IMR-90 (cell line): Measurements from ENCODE around the gene CPXM2. TPM values are rescaled to one million over a fixed set of nuclear protein-coding genes. Genes with fewer than 3 reads are reported as not detected.

Source experiments
- ATAC-seq: fragments of 200-7000 bp; cut with Tn5 transposase; 2 replicates; pipeline ENCODE4 v1.9.1; 2020; ENCODE audit warnings: low read depth, mild to moderate bottlenecking, moderate library complexity
- BruUV-seq: library from RNA; stranded (reverse); fragments of 400-500 nt; replicated peaks from 2 replicates; lab custom pipeline; 2021; lab: Mats Ljungman, UMichigan
- CTCF ChIA-PET: fragments of 300-600 bp; formaldehyde crosslinking; extraction: SDS; loops from one replicate; lab custom pipeline; 2021; ENCODE audit warnings: antibody characterized with exemption; lab: Yijun Ruan, JAX
- POLR2A ChIA-PET: fragments of 300-600 bp; sonication (Branson Sonifier 250); formaldehyde crosslinking; loops from one replicate; lab custom pipeline; 2022; ENCODE audit warnings: antibody characterized with exemption; ENCODE audit not compliant: unreplicated experiment; lab: Charles Lee
- DNase-seq: peaks from one replicate; pipeline ENCODE4 v3.0.0; 2013
- H2AFZ ChIP-seq: replicated peaks from 2 replicates; pipeline ENCODE3; 2013; ENCODE audit warnings: low read length, mild to moderate bottlenecking; ENCODE audit not compliant: poor library complexity
- H2AK5ac ChIP-seq: 2 replicates; pipeline ENCODE4 v1.6.1; 2013; ENCODE audit warnings: low read depth, low read length, inconsistent platforms
- H2AK9ac ChIP-seq: replicated peaks from 2 replicates; pipeline ENCODE3; 2013; ENCODE audit warnings: mild to moderate bottlenecking, low read depth, low read length, moderate library complexity; ENCODE audit not compliant: poor library complexity
- H2BK120ac ChIP-seq: 2 replicates; pipeline ENCODE4 v1.6.1; 2013; ENCODE audit warnings: low read depth, low read length, inconsistent platforms
- H2BK15ac ChIP-seq: 3 replicates; pipeline ENCODE4 v1.6.1; 2013; ENCODE audit warnings: low read depth, low read length, inconsistent platforms
- H2BK20ac ChIP-seq: 2 replicates; pipeline ENCODE4 v1.6.1; 2013; ENCODE audit warnings: low read depth, mild to moderate bottlenecking, inconsistent platforms, low read length, moderate library complexity
- H2BK5ac ChIP-seq: 2 replicates; pipeline ENCODE4 v1.6.1; 2013; ENCODE audit warnings: mild to moderate bottlenecking, low read depth, low read length, inconsistent platforms; ENCODE audit not compliant: poor library complexity, severe bottlenecking
- H3K14ac ChIP-seq: replicated peaks from 2 replicates; pipeline ENCODE4 v1.6.1; 2013; ENCODE audit warnings: low read depth, low read length, inconsistent platforms
- H3K18ac ChIP-seq: 2 replicates; pipeline ENCODE4 v1.6.1; 2013; ENCODE audit warnings: low read depth, low read length, control low read depth
- H3K23ac ChIP-seq: 2 replicates; pipeline ENCODE4 v1.6.1; 2013; ENCODE audit warnings: low read depth, low read length, inconsistent platforms
- H3K27ac ChIP-seq: 2 replicates; pipeline ENCODE4 v1.5.1; 2013; ENCODE audit warnings: mild to moderate bottlenecking, control low read depth, low read length; ENCODE audit not compliant: insufficient read depth
- H3K27me3 ChIP-seq: 2 replicates; pipeline ENCODE4 v1.6.1; 2013; ENCODE audit warnings: low read length; ENCODE audit not compliant: control insufficient read depth, insufficient read depth
- H3K36me3 ChIP-seq: 2 replicates; pipeline ENCODE4 v1.6.1; 2013; ENCODE audit warnings: low read length, mixed read lengths; ENCODE audit not compliant: control insufficient read depth, insufficient read depth
- H3K4ac ChIP-seq: 2 replicates; pipeline ENCODE4 v1.6.1; 2013; ENCODE audit warnings: low read depth, low read length, inconsistent platforms
- H3K4me1 ChIP-seq: 2 replicates; pipeline ENCODE4 v1.6.1; 2013; ENCODE audit warnings: low read length, mixed read lengths; ENCODE audit not compliant: control insufficient read depth, insufficient read depth
- H3K4me2 ChIP-seq: 2 replicates; pipeline ENCODE4 v1.6.1; 2013; ENCODE audit warnings: low read depth, mild to moderate bottlenecking, control low read depth, low read length, moderate library complexity
- H3K4me3 ChIP-seq: 2 replicates; pipeline ENCODE4 v1.5.1; 2013; ENCODE audit warnings: low read depth, mild to moderate bottlenecking, control low read depth, low read length, moderate library complexity; ENCODE audit not compliant: insufficient read depth
- H3K56ac ChIP-seq: 2 replicates; pipeline ENCODE4 v1.6.1; 2013; ENCODE audit warnings: low read length, inconsistent platforms; ENCODE audit not compliant: insufficient read depth; ENCODE audit errors: extremely low read depth
- H3K79me1 ChIP-seq, 2 experiments: 2 replicates each; pipeline ENCODE4 v1.6.1; 2013; ENCODE audit warnings: low read length in 2 of 2, inconsistent platforms in 1 of 2, low read depth in 1 of 2
- H3K9ac ChIP-seq: 2 replicates; pipeline ENCODE4 v1.6.1; 2013; ENCODE audit warnings: low read depth, low read length, control low read depth
- H3K9me1 ChIP-seq: 2 replicates; pipeline ENCODE4 v1.6.1; 2013; ENCODE audit warnings: low read length, inconsistent platforms; ENCODE audit not compliant: insufficient read depth
- H3K9me3 ChIP-seq: 2 replicates; pipeline ENCODE4 v1.6.1; 2013; ENCODE audit warnings: low read length; ENCODE audit not compliant: control insufficient read depth, insufficient read depth
- H4K20me1 ChIP-seq: 2 replicates; pipeline ENCODE4 v1.6.1; 2013; ENCODE audit warnings: low read length, inconsistent platforms; ENCODE audit not compliant: insufficient read depth
- H4K5ac ChIP-seq: 2 replicates; pipeline ENCODE4 v1.6.1; 2013; ENCODE audit warnings: mild to moderate bottlenecking, low read depth, low read length, control low read depth
- H4K8ac ChIP-seq, 2 experiments: 2 replicates each; pipeline ENCODE4 v1.6.1; 2013; ENCODE audit warnings: low read depth in 2 of 2, low read length in 2 of 2, control low read depth in 1 of 2, inconsistent platforms in 1 of 2
- H4K91ac ChIP-seq: 2 replicates; pipeline ENCODE4 v1.6.1; 2013; ENCODE audit warnings: low read depth, low read length, inconsistent platforms; ENCODE audit not compliant: insufficient read depth
- BHLHE40 ChIP-seq: fragments of 150-350 bp; IDR thresholded peaks from 2 replicates; pipeline ENCODE4 v1.6.1; 2016; ENCODE audit warnings: mild to moderate bottlenecking, low read depth, low read length
- MAFK ChIP-seq: IDR thresholded peaks from 2 replicates; pipeline ENCODE4 v1.6.1; 2012; ENCODE audit warnings: low read depth, low read length, improper control_type of control experiment
- MAZ ChIP-seq: IDR thresholded peaks from 2 replicates; pipeline ENCODE4 v1.6.1; 2012; ENCODE audit warnings: low read depth, mild to moderate bottlenecking, low read length, improper control_type of control experiment, moderate library complexity, borderline replicate concordance
- MXI1 ChIP-seq: IDR thresholded peaks from 2 replicates; pipeline ENCODE4 v1.6.1; 2012; ENCODE audit warnings: low read depth, mild to moderate bottlenecking, low read length, moderate library complexity, borderline replicate concordance
- NFE2L2 ChIP-seq: fragments of 150-350 bp; IDR thresholded peaks from 2 replicates; pipeline ENCODE4 v1.6.1; 2016; ENCODE audit warnings: low read depth, mild to moderate bottlenecking, low read length
- RCOR1 ChIP-seq: IDR thresholded peaks from 2 replicates; pipeline ENCODE4 v1.6.1; 2012; ENCODE audit warnings: mild to moderate bottlenecking, low read length, improper control_type of control experiment; ENCODE audit not compliant: insufficient replicate concordance
- RFX5 ChIP-seq: IDR thresholded peaks from 2 replicates; pipeline ENCODE4 v1.8.0; 2012; ENCODE audit warnings: low read depth, mild to moderate bottlenecking, low read length, moderate library complexity
- WGBS, 2 experiments: methylation state at CpG; one replicate each; pipeline versions ENCODE4 v1.1.5 to v1.1.7; 2013; ENCODE audit warnings: missing lambda C conversion rate in 2 of 2; ENCODE audit not compliant: insufficient read length in 1 of 2; ENCODE audit errors: extremely low coverage in 2 of 2; 5-methylcytosine and 5-hydroxymethylcytosine counted together
- dilution Hi-C: fragments of 300-500 bp; cut with HindIII; formaldehyde crosslinking; loops from one replicate; pipeline ENCODE4 v1.14.3; 2018; ENCODE audit warnings: low sequenced_read_pairs; ENCODE audit not compliant: unreplicated experiment
- in situ Hi-C: fragments of 300-500 bp; cut with MboI; formaldehyde crosslinking; loops from 3 replicates; pipeline ENCODE4 v1.14.3; 2019; ENCODE audit warnings: low sequenced_read_pairs, inconsistent platforms, mixed read lengths
- intact Hi-C: fragments of 100-400 bp; cut with micrococcal nuclease; formaldehyde crosslinking; loops from 2 replicates; pipeline ENCODE4 v1.10.0; 2022
- polyA plus RNA-seq, 3 experiments: library from polyadenylated mRNA; depleted of rRNA; stranded (reverse); fragments of >200 nt; gene quantifications; 2 replicates each; pipeline ENCODE4 v1.2.3, GENCODE V29; 2012; ENCODE audit warnings: low replicate concordance in 1 of 3
- total RNA-seq: library from RNA; depleted of rRNA; stranded (reverse); fragments of >200 nt; gene quantifications from 2 replicates; pipeline ENCODE4 v1.2.3, GENCODE V29; 2012
- TF ChIP-seq, protein P1 (sequence below): fragments of 150-350 bp; IDR thresholded peaks from 2 replicates; pipeline ENCODE4 v1.6.1; 2016; ENCODE audit warnings: low read depth, mild to moderate bottlenecking, low read length, moderate library complexity, borderline replicate concordance
- TF ChIP-seq, protein P2 (sequence below): conservative IDR thresholded peaks from 2 replicates; pipeline ENCODE4 v1.5.1; 2012; ENCODE audit warnings: mild to moderate bottlenecking, low read depth, low read length, improper control_type of control experiment

The CPXM2 gene
- total and polyA plus RNA-seq, 2 of the 4 experiments (the other 2 are of a cell fraction) = not detected

DNA sequence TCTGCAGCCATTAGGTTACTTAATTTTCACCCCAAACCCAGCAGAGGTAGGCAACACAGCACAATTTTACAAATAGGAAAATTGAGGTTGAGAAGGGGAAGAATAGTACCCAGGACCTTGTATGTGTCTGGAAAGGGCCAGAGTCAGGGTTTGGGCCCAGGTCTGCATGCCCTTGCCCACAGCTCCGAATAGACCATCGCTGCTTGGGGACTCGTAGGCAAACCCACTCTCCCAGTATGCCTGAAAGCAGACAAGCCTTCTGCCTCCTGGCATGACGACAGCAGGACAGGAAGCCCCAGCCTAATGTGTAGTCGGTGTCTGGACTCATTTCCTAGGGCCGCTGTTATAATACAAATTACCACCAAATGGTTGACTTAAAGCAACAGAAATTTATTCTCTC, 133.8 kb downstream of the CPXM2 start:
- no peak overlapping the region for H4K91ac ChIP-seq
- CTCF ChIA-PET = interaction anchor here (0.6 kb wide), 1 partner anchor 12 kb away, joined by 3 read pairs; no protein-coding TSS in a partner anchor

More for the DNA sequence above, 133.8 kb downstream of the CPXM2 start:
- H2AK5ac ChIP-seq = no peak overlapping the region
- ATAC-seq (no peak), DNase-seq (no peak)
- intact Hi-C loops = no loop called here
- no peak overlapping the region for H3K14ac ChIP-seq
- no peak overlapping the region for H3K4me2 ChIP-seq
- in situ Hi-C loops = no loop called here
- no peaks in the 10 kb centered on the region for H3K9me1 ChIP-seq
- no peak overlapping the region for H3K23ac ChIP-seq
- no peak overlapping the region for H4K8ac ChIP-seq
- H2AFZ ChIP-seq = no peak overlapping the region
- no peak overlapping the region for H3K4ac ChIP-seq
- no peak overlapping the region for H4K5ac ChIP-seq
- no peak overlapping the region for H3K4me3 ChIP-seq
- POLR2A ChIA-PET = no interaction called here
- H3K27ac ChIP-seq = no peak overlapping the region
- H3K4me1 ChIP-seq = no peaks in the 10 kb centered on the region
- no peak overlapping the region for H2BK20ac ChIP-seq
- dilution Hi-C loops = no loop called here
- no CpG with 5 or more reads among the region's 6 CpGs for WGBS, 2 experiments
- H2AK9ac ChIP-seq = no peak overlapping the region
- H3K9me3 ChIP-seq = peaks cover 50% of the 10 kb centered on the region
- no peak overlapping the region for H3K18ac ChIP-seq
- H3K56ac ChIP-seq = no peak overlapping the region
- H2BK15ac ChIP-seq = no peak overlapping the region
- no peak overlapping the region for H2BK5ac ChIP-seq
- H4K20me1 ChIP-seq = no peaks in the 10 kb centered on the region
- H3K9ac ChIP-seq = no peak overlapping the region
- TF ChIP-seq BHLHE40 = no peak
- no peak for TF ChIP-seq MXI1
- no peak for TF ChIP-seq MAZ
- no peak for TF ChIP-seq RFX5
- no peak for TF ChIP-seq RCOR1
- TF ChIP-seq NFE2L2 = no peak
- TF ChIP-seq MAFK = no peak
- TF ChIP-seq, protein P1, sequence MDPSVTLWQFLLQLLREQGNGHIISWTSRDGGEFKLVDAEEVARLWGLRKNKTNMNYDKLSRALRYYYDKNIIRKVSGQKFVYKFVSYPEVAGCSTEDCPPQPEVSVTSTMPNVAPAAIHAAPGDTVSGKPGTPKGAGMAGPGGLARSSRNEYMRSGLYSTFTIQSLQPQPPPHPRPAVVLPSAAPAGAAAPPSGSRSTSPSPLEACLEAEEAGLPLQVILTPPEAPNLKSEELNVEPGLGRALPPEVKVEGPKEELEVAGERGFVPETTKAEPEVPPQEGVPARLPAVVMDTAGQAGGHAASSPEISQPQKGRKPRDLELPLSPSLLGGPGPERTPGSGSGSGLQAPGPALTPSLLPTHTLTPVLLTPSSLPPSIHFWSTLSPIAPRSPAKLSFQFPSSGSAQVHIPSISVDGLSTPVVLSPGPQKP = no peak
- TF ChIP-seq, protein P2, sequence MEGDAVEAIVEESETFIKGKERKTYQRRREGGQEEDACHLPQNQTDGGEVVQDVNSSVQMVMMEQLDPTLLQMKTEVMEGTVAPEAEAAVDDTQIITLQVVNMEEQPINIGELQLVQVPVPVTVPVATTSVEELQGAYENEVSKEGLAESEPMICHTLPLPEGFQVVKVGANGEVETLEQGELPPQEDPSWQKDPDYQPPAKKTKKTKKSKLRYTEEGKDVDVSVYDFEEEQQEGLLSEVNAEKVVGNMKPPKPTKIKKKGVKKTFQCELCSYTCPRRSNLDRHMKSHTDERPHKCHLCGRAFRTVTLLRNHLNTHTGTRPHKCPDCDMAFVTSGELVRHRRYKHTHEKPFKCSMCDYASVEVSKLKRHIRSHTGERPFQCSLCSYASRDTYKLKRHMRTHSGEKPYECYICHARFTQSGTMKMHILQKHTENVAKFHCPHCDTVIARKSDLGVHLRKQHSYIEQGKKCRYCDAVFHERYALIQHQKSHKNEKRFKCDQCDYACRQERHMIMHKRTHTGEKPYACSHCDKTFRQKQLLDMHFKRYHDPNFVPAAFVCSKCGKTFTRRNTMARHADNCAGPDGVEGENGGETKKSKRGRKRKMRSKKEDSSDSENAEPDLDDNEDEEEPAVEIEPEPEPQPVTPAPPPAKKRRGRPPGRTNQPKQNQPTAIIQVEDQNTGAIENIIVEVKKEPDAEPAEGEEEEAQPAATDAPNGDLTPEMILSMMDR = no peak
- no peak overlapping the region for H2BK120ac ChIP-seq
- no peaks in the 10 kb centered on the region for H3K36me3 ChIP-seq
- H3K79me1 ChIP-seq = no peaks in the 10 kb centered on the region
- no peaks in the 10 kb centered on the region for H3K27me3 ChIP-seq
- BruUV-seq = no TSS peak
